ENCODE results near the gene PLEKHG4.

Gene PLEKHG4

GRCh38 chr16:67294171-67294757, 14.9 kb downstream of the PLEKHG4 start:
- DNase-seq, result no peak

- DNase-seq, result no peak
Measured at GRCh38 chr16:67294938-67295361, 15.6 kb downstream of the PLEKHG4 start.

DNA sequence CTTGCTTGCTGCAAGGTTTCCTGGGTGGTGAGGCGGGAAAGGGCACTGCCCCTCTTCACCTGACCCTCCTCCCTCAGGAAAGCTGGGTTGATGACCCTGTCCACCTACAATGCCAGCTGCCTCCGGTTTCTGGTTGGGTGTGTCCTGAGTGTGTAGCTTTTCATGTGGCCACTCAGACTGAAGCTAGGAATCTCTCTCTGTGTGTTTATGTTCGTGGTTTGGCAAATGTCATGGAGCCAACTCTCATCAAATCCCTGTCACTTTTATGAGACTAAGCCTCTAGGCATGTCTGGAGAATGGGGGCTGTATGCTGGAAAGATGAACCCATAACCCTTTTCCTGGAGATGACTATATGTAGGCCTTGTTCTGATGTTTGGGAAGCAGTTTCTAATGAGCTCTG, 17.1 kb downstream of the PLEKHG4 start:
- no peak for DNase-seq

DNA sequence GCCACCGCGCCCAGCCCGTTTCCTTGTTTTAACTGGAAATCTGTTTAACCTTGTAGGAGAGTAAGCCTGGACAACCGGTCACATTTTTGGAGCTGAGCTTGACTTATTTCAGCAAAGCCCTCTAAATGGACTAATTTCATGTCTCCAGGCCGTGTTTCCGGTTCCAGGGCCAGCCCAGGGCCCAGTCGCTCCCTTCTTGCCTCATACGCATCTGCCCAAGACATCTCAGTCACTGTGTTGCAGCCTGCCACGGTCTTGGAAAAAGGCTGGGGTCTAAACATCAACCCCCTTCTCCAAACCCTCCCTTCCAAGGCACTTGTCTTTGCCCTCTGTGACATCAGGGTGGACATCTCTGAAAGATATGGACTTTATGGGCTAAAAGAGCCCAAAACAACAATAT, 18.9 kb downstream of the PLEKHG4 start:
- no peak for DNase-seq

GRCh38 chr16:67299269-67299668, 19.9 kb downstream of the PLEKHG4 start:
- DNase-seq, result no peak

DNA sequence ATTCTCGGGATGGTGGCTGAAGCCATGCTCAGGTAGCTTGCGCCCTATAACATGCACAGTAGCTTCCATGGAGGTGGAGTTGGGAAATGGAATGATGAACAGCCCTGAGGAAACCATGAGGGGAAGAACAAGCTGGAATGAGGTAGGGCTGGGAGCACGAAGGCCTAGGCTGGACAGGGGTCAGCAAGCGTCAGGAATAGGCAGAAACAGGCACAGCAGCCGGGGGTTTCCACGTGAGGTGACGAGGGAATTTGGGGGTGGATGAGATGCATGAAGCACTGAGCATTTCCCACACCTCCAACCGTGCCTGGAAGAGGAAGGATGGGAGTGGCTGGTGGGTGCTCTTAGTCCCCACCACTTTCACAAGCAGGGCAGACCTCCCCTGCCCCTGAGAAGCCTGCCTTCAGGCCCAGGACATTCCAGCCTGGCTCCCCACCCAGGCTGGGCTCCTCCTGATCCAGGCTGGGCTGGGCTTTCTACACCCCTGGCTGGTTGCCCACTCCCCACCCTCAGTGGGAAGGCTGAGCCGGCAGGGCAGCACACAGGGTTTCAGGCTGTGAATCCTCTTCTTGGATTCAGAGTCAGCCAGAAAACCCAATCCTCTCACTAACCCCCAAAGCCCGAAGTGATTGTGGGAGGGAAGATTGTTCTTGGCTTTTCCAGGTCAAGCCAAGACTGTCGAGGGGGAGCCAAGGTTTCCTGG, 21.9 kb downstream of the PLEKHG4 start:
- no peak for DNase-seq

DNA sequence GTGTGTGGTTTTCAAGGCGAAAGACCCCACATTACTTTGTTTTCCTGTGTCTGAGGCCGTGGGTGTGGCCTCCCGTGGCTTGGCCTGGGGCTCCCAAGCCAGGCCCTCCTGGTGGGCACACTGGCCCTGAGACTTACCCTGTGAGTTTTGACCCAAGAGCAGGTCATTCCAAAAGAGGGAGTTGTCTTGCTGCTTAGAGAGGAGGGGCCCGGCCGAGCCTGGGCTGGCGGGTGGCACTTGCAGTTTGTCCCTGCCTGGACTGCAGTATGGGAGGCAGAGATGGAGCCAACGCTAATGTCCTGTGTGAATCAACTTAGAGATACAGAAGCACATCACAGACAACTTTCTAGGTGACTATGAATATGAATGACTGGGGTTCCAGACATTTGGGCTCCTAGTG, 22.7 kb downstream of the PLEKHG4 start:
- no peak for DNase-seq

- no peak for DNase-seq
Measured at GRCh38 chr16:67302970-67303369, 23.6 kb downstream of the PLEKHG4 start.

DNA sequence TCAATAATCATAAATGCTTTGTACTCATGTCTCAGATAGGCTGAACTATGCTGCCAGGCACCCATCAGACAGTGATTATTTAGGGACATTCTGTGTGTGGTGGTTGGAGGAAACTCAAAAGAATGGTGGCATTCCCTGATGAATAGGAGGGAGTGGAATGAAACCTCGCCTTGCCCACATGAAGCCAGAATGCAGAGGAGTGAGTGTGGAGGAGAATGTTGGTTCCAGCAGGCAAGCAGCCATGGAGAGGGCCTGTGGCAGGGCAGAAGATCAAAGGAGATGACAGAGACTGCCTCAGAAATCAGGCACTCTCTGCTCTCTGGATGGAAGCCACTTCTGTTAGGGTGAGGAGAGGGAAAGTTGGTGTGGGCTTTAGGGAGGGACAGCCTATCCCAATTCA, 24.7 kb downstream of the PLEKHG4 start:
- DNase-seq, result no peak

DNA sequence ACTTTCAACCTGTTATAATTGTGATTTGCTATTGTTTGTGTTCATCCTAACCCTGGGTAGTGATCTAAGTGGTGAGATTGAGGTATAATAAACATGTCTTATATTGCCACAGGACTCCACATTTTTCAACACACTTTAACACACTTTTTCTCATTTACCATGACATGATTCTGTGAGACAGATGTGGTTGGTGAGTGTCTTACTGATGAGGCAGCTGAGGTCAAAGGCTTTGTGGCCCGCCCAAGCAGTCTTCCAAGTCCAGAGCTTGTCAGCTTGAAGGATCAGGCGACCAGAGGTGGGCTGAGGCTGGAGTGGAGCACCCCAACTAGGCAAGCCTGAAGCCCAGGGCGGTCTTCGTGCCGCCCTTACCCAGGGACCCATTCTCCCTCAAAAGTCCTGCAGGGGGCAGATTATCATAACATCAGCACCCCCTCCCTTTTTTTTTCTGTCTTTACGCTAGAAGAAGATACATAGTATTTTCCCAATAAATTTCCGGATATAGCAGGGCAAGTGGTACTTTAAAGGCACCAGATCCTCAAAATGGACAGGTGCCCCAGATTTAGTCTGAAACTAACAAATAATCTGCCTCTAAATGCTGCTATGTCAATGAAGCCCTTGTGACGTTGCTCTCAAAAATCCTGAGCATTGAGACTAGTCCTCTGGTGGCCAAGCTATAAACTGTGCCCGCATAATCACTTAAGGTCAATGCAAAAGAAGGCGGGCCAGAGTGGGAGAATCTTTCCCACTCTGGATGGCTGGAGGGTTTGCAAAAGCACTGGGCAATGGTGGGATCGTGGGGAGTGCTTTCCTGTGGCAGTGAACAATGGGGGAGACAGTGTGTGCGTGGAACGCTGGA, 26.1 kb downstream of the PLEKHG4 start:
- no peak for DNase-seq

GRCh38 chr16:67310561-67310960, 31.2 kb downstream of the PLEKHG4 start:
- DNase-seq, result no peak

DNA sequence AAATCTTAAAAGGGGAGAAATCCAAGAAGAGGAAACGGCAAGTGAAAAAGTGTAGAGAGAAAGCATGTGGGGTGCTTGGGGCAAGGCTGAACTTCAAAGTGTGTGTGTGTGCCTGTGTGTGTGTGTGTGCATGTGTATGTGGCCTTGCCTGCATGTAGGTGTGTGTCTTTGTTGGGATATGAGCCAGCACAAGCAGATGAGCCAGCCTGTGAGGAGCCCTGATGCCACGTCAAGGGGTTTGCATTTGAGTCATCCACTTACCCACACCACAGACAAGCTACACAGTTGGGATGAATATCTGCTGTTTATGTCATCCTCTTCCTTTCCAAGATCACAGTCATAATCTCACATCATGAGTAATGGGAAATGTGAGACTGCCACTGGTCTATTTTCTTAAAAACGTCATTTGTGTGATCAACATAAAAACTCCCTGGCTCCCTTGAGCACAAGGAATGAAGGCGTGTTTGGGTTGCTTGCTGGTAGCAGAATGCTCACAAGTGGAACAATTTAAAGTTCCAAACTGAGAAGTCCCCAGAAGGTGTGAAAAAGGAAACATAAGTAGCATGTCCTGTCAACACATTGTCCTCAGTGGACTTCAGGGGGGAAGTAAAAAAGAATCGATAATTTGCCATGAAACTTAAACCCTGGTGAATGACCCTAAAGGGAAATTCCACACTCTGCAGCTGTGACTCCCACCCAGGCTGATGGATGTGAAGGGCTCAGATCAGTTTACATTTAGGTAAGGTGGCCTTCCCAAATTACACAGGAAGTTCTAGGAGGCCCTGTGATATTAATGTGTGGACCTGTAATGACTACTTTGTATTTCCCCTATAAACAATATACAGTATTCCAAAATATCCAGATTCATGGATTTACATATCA, 32.5 kb downstream of the PLEKHG4 start:
- peak; percentile 38 to 45 for DNase-seq

- DNase-seq, result no peak
Measured at GRCh38 chr16:67312719-67313118, 33.4 kb downstream of the PLEKHG4 start.

GRCh38 chr16:67317853-67318252, 38.5 kb downstream of the PLEKHG4 start:
- no peak for DNase-seq

- DNase-seq, result no peak
Measured at GRCh38 chr16:67326115-67326471, 46.8 kb downstream of the PLEKHG4 start.

- DNase-seq, result no peak
Measured at GRCh38 chr16:67326472-67327309, 47.4 kb downstream of the PLEKHG4 start, which contains the start of the genes KCTD19 and LRRC36. Gene KCTD19, minus strand, starts transcription at chr16:67326741. Its CDS starts 34 bp downstream, at chr16:67326707. Gene LRRC36, plus strand, starts transcription at chr16:67326815. Its CDS starts 48 bp downstream, at chr16:67326863.

GRCh38 chr16:67327743-67328142, 48.4 kb downstream of the PLEKHG4 start:
- DNase-seq, result no peak

GRCh38 chr16:67329901-67330300, 50.6 kb downstream of the PLEKHG4 start:
- no peak for DNase-seq

DNA sequence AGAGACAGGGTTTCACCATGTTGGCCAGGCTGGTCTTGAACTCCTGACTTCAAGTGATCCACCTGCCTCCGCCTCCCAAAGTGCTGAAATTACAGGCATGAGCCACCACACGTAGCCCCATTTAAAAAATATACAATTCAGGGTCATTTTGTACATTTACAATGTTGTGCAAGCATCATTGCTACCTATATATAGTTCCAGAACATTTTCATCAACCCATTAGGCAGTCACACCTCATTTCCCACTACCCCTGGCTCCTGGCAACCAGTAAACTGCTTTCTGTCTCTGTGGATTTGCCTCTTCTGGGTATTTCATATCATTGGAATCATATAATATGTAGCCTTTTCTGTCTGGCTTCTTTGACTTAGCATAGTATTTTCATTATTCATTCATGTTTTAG, 54.0 kb downstream of the PLEKHG4 start:
- no peak for DNase-seq

DNA sequence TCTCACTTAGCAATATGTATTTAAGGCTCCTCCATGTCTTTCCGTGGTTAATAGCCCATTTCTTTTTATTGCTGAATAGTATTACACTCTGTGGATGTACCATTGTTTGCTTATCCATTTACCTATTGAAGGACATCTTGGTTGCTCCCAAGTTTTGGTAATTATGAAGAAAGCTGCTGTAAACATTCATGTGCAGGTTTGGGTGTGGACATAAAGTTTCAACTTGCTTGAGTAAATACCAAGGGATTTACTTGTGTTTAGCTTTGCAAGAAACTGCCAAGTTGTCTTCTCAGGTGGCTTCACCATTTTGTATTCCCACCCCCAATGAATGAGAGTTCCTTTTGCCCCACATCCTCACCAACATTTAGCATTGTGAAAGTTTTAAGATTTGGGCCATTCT, 56.8 kb downstream of the PLEKHG4 start:
- DNase-seq, result no peak

DNA sequence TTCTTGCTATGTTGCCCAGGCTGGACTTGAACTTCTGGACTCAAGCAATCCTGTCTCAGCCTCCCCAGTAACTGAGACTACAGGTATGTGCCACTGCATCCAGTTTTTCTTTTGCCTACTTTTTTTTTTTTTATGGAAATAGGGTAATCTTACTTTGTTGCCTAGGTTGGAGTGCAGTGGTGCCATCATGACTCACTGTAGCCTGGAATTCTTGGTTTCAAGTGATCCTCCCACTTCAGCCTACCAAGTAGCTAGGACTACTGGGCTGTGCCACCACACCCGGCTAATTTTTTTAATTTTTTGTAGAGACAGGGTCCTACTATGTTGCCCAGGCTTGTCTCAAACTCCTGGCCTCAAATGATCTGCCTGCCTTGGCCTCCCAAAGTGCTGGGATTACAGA, 57.3 kb downstream of the PLEKHG4 start:
- DNase-seq, result no peak
